ENCODE data around the gene SLC5A9.

DNA sequence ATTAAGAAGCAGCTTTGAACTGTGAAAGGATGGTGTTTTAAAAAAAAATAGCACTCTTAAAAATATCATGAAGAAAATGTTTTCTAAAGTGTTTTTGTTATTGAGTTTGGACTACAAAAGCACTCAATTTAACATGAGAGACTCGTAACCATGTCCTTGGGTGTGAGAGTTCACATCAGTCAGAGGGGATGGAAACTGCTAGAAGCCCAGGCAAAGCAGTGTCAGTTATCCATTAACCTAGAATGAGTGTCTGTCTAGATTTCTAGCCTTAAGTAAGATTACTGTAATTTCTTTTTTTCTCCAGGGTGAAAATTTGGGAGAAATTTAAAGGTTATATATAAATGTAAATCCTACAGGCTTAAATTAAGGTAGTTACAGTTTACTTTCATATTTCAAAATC, 31.7 kb downstream of the SLC5A9 start:
- no peak for TF ChIP-seq EP300 (IDR thresholded peaks at IDR 0.05)
- TF ChIP-seq, protein P1, sequence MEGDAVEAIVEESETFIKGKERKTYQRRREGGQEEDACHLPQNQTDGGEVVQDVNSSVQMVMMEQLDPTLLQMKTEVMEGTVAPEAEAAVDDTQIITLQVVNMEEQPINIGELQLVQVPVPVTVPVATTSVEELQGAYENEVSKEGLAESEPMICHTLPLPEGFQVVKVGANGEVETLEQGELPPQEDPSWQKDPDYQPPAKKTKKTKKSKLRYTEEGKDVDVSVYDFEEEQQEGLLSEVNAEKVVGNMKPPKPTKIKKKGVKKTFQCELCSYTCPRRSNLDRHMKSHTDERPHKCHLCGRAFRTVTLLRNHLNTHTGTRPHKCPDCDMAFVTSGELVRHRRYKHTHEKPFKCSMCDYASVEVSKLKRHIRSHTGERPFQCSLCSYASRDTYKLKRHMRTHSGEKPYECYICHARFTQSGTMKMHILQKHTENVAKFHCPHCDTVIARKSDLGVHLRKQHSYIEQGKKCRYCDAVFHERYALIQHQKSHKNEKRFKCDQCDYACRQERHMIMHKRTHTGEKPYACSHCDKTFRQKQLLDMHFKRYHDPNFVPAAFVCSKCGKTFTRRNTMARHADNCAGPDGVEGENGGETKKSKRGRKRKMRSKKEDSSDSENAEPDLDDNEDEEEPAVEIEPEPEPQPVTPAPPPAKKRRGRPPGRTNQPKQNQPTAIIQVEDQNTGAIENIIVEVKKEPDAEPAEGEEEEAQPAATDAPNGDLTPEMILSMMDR (IDR thresholded peaks at IDR 0.05): no peak
